ENCODE measurements around the gene FSTL4. TPM values are rescaled to one million over a fixed set of nuclear protein-coding genes. Genes with fewer than 3 reads are reported as not detected.
A peak's percentile ranks its signal among the peaks of the same experiment; 100 is the strongest.

Gene FSTL4
- total RNA-seq, 1 experiment from 2014 or later = 0.14 TPM

DNA sequence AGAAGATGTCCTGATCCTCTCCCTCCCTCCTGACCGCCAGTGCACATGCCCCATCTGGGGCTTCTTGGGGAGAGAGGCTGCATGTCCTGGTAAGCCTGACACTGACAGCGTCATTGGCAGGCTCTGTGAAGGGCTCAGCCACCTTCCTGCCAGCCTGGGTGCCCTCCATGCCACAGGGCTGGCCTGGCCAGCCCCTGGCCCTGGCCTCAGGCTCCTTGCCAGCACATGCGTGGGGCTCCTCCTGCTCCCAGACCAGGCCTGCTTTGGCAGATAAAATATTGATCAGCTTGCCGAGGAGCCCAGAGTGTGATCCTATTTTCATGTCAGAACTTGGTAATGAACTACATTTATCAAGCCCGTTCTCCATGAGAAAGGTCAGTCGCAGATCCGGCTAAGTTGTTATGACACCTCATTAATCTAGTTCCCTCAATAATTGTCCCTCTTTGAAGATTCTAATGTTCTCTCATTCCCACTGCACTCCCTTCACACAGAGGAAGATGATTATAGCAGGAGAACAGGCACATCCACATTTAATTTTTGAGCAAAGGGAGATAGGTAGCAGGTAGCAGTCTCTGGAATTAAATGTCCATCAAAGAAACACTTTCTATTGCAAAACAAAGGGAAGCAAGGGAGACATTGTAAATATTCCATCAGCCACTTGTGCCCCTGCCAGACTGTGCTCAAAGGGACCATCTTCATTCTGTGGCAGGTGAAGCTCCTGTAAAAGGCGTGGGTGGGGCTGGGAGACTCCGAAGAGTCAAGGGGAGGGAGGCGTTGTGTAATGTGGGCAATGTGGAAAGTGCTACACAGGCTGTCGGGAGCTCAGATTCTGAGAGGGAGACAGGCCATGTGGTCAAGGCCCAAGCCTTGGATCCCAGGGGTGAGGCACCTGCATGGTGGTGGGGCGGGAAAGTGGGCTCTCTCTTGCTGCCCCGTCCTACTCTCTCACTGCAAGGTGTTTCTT lies 288.6 kb downstream of the FSTL4 start:
- DNase-seq (ENCODE audit: low spot score) = no peak

DNA sequence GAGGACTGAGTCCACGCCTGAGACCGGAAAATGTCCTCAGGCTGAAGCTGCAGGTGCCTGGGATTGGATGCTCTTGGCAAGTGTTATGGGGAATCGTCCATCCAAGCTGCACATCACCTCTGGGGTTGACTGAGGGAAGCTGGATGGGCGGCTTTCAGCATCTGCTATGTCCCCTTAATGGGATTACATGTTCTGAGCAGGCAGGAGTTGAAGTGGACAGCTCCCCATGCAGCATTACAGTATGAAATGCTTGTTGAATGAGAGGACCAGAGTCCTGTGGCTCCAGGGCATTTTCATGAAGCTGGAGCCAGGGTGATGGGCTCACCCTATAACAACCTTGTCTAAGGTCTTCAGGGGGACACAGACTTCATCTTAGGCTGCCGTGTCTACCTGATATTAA lies 289.6 kb downstream of the FSTL4 start:
- no peak for DNase-seq (ENCODE audit: low spot score)

DNA sequence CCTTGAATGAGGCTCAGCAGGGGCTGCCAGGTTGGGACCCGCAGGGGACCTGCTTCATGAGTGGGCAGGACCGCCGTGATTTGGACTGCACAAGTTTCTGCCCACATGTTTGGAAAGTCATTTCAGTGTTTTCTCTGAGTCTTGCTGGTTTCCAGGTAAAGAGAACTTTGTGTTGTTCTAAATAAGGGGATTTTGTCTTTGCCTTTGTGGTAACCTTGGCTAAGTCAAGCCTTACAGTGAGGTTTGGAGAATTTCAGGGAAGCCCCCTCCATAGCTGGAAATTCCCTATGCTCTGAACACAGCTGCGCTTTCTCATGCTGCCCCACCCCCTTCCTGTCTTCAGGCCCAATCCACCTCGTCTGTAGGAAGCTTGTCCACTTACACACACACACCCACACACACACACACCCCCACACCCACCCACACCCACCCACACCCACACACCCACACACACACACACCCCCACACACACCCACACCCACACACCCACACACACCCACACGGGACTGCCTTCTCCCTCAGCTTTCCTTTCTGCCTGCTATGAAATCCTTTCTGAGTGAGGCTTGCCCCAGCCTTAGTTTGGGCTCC lies 290.4 kb downstream of the FSTL4 start:
- DNase-seq (ENCODE audit: low spot score) = no peak

- no peak for DNase-seq (ENCODE audit: low spot score)
Observed at GRCh38 chr5:133321286-133321832, 291.0 kb downstream of the FSTL4 start.

GRCh38 chr5:133319905-133320520 lies 292.3 kb downstream of the FSTL4 start:
- no peak for DNase-seq (ENCODE audit: low spot score)

- DNase-seq (ENCODE audit: low spot score) = no peak
Observed at GRCh38 chr5:133319244-133319643, 293.1 kb downstream of the FSTL4 start.

GRCh38 chr5:133317558-133317957 lies 294.8 kb downstream of the FSTL4 start:
- DNase-seq (ENCODE audit: low spot score) = no peak

DNA sequence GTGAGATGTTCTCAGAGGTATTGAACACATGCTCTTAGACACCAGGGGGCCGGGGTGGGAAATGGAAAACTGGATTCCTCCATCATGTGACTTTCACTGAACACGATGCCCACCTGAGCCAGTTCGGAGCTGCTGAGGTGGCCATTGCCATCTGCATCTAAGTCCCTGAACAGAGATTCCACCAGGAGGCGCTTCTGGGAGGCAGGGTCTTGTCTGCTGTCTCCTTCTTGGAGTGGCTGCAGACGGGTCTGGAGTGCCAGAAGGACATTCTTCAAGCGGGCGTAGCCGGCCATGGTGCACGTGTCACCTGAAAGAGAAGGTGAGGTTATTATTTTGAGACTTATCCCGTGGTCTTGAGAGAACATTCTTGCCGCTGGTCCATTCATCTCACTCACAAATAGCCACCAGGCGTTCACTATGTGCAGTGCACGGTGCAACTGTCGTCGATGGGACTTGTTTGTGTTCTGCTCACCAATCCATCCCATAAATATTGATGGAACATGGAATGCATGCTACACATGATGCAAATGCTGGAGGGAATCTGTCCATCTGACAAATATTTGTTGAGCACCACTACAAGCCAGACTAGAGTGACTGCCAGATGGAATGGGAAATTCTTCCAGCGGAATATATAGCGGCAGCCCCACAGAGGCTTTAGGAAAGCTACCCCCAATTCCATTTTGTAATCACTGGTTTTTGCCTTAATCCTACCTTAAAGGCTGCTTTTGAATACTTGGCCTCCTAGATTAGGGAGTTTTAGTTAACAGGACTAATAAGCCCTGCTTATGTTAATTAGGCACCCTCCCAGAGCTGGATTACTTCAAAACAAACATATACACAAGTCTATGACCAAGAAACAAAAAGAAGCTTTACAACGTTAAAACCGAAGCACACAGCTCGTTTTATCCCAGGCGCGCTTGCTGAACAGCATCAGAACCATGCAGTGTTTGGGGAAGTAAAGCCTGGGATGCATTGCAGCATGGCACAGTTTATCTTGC lies 295.7 kb downstream of the FSTL4 start:
- DNase-seq (ENCODE audit: low spot score) = peak; percentile 25

GRCh38 chr5:133314086-133314485 lies 298.3 kb downstream of the FSTL4 start:
- no peak for DNase-seq (ENCODE audit: low spot score)

DNA sequence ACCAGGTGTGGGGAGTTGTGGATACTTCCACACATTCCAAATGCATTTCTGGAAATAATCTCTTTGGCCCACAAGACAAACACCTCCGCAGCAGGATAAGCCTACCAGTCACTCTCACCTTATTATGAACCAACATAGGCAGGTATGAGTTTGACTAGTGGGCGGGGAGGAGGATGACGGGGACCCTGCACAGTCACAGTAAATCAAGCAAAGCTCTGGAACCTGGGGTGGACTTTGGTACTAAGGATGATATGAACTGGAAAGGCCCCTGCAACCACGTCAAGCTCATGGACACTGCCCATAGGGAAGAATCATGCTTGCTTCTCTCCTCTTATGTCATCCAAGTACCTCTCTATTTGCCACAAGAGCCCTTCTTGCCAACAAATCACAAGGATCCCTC lies 301.2 kb downstream of the FSTL4 start:
- DNase-seq (ENCODE audit: low spot score) = no peak

DNA sequence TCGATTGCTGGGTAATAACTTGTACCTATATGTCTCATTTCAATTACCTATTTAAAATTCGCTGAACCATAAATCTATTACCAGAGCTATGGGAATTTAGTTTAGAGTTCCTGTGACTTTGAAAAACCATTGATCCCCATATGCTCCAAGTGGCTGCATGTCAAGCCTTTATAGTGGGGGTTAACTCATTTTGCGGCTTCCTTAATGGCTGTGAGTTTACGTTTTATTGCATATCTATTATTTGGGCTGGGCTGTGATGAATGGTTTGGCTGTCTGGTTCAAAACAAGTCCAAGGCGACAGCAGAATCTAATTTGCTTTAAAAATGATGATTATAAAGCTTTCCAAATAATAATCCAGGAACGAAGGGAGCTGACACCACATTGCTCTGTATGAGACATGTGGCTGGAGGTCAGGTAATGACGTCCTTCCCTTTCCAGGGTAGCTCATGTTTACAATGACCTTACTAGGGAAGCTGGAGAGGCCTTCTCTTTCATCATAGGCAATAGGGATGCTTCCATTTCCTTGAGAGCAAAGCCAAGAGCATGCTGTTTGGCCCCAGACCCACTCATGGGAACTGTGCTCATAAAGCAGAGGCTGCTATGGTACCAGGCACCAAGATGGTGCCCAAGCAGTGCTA lies 302.2 kb downstream of the FSTL4 start:
- DNase-seq (ENCODE audit: low spot score) = no peak

DNA sequence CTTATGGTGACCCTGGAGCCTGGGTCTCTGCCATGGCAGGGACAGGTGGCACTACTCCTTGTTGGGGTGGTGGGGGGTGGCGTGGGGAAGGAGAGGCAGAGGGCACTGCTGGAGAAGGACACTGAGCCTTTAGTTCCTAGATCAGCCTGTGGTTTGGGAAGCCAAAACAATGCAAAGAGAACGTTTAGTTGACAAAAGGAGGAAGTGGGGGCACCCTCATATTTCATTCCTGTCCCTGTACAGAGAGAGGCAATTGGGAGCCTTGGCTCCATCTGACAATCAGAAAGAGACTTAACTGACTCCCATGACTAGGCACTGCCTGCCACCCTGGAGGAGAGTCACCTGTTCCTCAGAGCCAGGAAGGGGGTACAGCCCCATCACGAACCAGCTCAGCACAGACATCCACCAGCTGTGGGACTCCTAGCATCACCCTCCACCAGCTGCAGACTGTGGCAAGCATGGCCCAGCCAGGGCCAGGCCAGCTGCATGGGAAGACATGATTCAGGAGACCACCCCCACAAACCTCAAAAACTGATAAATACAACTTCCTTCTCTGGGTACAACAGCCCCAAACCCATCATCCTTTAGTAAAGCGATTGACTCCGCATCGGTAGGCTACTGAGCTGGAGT lies 303.1 kb downstream of the FSTL4 start:
- no peak for DNase-seq (ENCODE audit: low spot score)

GRCh38 chr5:133307275-133307674 lies 305.1 kb downstream of the FSTL4 start:
- no peak for DNase-seq (ENCODE audit: low spot score)

GRCh38 chr5:133304707-133305216 lies 307.6 kb downstream of the FSTL4 start:
- DNase-seq (ENCODE audit: low spot score) = no peak

GRCh38 chr5:133304178-133304577 lies 308.2 kb downstream of the FSTL4 start:
- DNase-seq (ENCODE audit: low spot score) = no peak

DNA sequence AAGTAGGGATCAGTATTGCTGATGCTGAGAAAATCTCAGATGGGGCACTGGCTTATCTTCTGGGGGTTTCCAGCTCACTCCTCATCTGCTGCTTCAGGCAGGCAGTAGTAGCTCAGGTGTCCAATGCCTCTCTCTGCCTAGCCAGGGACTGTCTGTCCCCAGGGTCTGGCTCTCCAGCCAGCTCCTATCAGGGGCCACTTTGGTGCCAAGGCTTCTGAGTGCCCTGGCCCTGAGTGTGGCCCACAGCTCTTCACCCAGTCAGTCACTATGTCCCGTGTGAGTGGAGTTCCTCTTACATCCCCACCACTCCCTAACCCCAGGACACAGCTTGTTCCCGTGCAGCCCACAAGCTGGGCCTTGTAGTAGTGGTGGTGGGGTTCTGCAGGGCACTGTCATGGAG lies 309.0 kb downstream of the FSTL4 start:
- no peak for DNase-seq (ENCODE audit: low spot score)

GRCh38 chr5:133299728-133300127 lies 312.6 kb downstream of the FSTL4 start:
- no peak for DNase-seq (ENCODE audit: low spot score)

DNA sequence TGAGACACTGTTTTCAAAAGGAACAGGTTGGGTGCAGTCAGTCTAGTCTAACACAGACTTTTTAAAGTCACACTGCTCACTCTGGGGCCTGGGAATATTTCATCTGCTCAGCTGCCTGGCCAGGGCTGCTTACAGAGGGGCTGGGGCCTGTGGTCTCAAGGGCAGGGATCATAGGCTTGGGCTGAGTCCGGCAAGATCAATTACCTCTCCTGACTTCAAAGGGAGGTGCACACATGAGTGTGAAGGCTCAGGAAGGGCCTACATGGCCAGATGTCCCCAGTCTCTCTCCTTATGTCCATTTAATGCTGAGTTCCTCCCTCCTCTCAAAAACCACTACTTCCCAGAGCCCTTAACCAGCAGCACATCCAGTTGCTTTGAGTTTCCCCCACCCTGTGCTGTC lies 313.3 kb downstream of the FSTL4 start:
- no peak for DNase-seq (ENCODE audit: low spot score)

- no peak for DNase-seq (ENCODE audit: low spot score)
Observed at GRCh38 chr5:133298447-133298846, 313.9 kb downstream of the FSTL4 start.

GRCh38 chr5:133297293-133297692 lies 315.0 kb downstream of the FSTL4 start:
- no peak for DNase-seq (ENCODE audit: low spot score)

All from H4 (cell line).